Fibroblast of gingiva (primary cell): ENCODE results near the gene PCBP3.
"Not testable (repeated sequence)": the region's sequence is repeated elsewhere in the genome, so short reads cannot be mapped to it uniquely, and the experiment has no call there.

Experiments
- DNase-seq: peaks from one replicate; pipeline ENCODE4 v3.0.0-alpha.2; 2011; ENCODE audit warnings: low read depth

Gene PCBP3

GRCh38 chr21:45643021-45643980 is at the start of gene PCBP3:
Gene PCBP3 (plus strand): TSS chr21:45643725. CDS start chr21:45850086, 206,361 bp downstream.
- peak; percentile 97 for DNase-seq

- no peak for DNase-seq
These were observed 48.6 kb upstream of the PCBP3 start for GRCh38 chr21:45594721-45595489.

GRCh38 chr21:45595574-45596295 is 47.8 kb upstream of the PCBP3 start:
- no peak for DNase-seq

GRCh38 chr21:45596704-45597318 is 46.7 kb upstream of the PCBP3 start:
- DNase-seq: no peak

GRCh38 chr21:45598109-45598508 is 45.4 kb upstream of the PCBP3 start:
- DNase-seq: no peak

GRCh38 chr21:45598666-45599065 is 44.9 kb upstream of the PCBP3 start:
- DNase-seq: no peak

GRCh38 chr21:45599146-45599581 is 44.4 kb upstream of the PCBP3 start:
- no peak for DNase-seq

- no peak for DNase-seq
These were observed 43.3 kb upstream of the PCBP3 start for GRCh38 chr21:45600248-45600647.

GRCh38 chr21:45601551-45601950 is 42.0 kb upstream of the PCBP3 start:
- DNase-seq: no peak

- DNase-seq: no peak
These were observed 41.4 kb upstream of the PCBP3 start for GRCh38 chr21:45602106-45602505.

GRCh38 chr21:45603481-45603880 is 40.0 kb upstream of the PCBP3 start:
- no peak for DNase-seq

- DNase-seq: not testable (repeated sequence)
These were observed 38.8 kb upstream of the PCBP3 start for GRCh38 chr21:45604681-45605080.

- no peak for DNase-seq
These were observed 36.3 kb upstream of the PCBP3 start for GRCh38 chr21:45607021-45607908.

- no peak for DNase-seq
These were observed 35.6 kb upstream of the PCBP3 start for GRCh38 chr21:45607909-45608295.

GRCh38 chr21:45608747-45609470 is 34.6 kb upstream of the PCBP3 start:
- DNase-seq: not testable (repeated sequence)

GRCh38 chr21:45609616-45610015 is 33.9 kb upstream of the PCBP3 start:
- not testable (repeated sequence) for DNase-seq

- DNase-seq: no peak
These were observed 32.2 kb upstream of the PCBP3 start for GRCh38 chr21:45611296-45611695.

GRCh38 chr21:45611939-45612664 is 31.4 kb upstream of the PCBP3 start:
- DNase-seq: peak; percentile 75

GRCh38 chr21:45612665-45613019 is 30.9 kb upstream of the PCBP3 start:
- not testable (repeated sequence) for DNase-seq
